HG03039 (cell line): ENCODE results near the gene SHC2.
"Not testable (repeated sequence)": the region's sequence is repeated elsewhere in the genome, so short reads cannot be mapped to it uniquely, and the experiment has no call there.

Source experiments
- ATAC-seq: cut with Tn5 transposase; IDR thresholded peaks from one replicate; pipeline ENCODE4 v1.9.1; 2021; ENCODE audit warnings: mild to moderate bottlenecking, moderate library complexity; ENCODE audit not compliant: unreplicated experiment

Gene SHC2

DNA sequence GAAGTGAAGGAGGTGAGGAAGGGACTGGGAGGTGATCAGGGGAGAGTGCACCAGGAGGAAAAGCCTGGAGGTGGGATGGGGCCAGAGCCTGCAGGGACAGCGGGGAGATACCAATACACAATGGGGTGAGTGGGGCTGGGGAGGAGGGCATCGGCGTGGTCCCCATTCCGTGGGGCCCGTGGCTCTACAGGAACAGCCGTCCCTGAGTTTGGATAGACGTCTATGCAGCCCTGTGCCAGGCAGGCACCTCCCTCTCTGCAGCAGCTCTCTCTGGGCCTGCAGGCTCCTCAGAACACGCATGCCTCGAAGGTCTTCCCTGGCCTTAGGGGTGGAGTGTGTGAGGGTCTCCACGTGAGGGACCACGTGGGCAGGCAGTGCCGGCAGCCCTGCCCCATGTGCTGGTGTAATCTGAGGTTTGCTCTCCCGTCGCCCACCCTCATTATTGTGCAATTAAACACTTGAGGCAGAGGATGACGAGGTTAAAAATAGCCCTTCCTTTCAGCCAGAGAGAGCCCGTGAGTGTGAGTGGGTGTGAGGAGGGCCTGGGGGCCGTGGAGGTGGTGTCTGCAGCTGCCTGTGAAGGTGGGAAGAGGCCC, 68.4 kb downstream of the SHC2 start:
- no peak for ATAC-seq

DNA sequence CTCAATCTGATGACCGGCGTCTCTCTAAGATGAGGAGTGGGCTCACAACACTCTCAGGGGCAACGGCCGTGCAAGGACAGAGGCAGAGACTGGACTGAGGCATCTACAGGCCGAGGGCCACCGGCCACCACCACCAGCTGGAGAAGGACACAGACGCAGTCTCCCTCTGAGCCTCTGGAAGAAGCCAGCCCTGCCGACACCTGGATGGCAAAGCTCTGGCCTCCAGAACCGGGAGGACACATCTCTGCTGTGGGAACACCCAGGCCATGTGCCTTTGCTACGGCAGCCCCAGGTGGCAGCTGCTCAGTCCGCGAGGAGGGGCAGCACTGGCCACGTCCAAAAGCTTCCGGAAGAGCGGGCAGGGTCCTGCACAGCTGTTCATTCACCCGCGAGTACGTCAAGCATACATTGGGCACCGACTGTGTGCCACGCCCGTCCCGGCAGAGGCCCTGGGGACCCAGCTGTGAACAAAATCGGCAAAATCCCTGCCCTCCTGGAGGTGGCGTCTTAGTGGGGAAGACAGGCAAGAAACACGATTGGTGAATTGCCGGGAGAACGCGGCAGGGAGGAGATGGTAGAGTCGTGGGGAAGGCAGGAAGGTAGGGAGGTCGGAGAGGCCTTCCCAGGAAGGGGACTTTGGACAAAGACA, 69.0 kb downstream of the SHC2 start:
- no peak for ATAC-seq

DNA sequence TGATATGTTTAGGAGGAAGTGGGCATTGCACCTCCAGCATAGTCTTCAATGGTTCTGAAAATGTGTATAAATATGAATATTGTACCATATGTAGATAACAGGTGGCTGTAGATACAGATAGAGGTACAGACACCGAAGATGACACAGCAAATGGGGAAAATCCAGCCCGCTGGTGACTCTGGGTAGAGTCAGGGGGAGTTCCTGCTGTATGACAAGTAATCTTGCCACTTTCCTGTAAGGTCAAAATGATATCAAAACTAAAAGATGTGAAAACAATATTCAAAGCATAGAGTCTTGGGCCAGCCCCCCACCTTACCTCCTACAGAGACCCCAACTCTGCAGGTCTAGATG, 69.7 kb downstream of the SHC2 start:
- ATAC-seq = no peak

DNA sequence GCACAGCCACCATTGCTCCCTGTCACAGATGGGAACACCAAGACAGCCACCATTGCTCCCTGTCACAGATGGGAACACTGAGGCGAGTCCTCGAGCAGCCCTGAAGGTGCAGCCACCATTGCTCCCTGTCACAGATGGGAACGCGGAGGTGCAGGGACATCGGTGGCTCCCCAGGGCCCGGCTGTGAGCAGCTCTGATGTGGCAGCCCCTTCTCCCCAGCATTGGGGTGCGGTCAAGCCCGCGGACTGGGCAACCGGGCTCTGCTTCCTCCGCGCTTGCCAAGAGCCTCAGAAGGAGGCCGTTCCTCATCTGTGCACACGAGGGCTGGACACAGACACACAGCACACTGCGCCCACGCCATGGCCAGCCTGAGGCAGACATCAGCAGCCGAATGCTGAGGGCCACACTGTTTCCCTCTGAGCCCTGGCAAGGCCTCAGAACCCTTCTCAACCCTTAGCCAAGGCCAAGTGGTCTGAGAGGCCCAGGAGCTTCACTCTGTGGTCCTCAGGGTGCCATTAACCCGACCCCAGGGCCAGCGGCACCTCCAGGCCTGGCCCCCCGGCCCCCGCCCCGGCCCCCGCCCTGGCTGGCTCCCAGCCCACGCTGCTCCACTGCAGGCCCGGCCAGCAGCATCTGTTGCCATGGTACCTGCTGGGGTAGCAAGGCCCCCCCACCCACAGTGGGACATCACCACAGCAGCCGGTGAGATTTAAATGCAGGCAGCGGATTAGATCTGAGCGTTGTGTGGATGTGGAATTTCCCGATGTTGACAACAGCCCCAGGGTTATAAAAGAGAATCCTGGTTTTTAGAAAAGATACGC, 70.2 kb downstream of the SHC2 start:
- no peak for ATAC-seq

DNA sequence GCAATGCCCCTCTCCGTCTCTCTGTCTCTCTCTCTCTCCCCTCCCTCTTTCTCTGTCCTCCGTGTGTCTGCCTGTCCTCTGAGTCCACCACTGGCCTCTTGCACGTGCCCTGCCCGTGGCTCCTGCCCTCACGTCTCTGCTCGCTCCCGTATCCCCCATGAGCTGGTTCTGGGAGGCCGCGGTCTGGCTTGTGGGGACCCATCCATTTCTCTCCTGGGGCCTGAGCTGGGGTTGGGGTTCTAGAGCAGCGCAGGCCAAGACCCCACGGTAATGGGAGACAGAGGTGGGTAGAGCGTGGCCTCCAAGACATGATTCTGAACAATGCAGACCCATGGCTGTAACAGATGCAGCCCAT, 70.9 kb downstream of the SHC2 start:
- ATAC-seq = no peak

DNA sequence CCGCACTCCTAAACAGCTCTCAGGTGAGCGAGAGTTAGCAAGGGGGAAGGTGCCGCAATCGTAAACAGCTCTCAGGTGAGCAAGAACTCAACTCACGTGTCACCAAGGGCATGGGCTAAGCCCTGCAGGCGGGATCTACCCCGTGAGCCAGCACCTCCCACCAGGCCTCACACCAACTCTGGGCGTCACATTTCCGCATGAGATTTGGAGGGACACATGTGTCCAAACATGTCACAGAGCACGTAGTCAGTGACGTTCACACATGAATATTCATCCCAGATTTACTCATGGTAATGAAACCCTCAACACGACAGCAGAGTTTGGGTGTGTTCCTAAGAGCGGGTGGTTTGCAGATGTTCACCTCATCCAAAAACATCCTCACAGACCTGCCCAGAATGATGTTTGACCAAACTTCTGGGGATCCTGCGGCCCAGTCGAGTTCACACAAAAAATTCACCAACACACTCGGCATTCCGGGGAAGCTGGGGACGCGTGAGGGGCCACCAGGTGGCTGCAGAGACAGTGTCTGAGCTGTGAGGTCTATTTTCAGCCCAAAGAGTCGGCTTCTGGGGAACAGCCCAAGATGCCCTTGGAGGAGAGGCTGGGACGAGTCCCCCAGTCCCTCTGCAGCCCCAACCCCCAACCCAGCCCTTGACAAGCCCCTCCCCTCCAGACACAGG, 71.4 kb downstream of the SHC2 start:
- ATAC-seq = no peak

DNA sequence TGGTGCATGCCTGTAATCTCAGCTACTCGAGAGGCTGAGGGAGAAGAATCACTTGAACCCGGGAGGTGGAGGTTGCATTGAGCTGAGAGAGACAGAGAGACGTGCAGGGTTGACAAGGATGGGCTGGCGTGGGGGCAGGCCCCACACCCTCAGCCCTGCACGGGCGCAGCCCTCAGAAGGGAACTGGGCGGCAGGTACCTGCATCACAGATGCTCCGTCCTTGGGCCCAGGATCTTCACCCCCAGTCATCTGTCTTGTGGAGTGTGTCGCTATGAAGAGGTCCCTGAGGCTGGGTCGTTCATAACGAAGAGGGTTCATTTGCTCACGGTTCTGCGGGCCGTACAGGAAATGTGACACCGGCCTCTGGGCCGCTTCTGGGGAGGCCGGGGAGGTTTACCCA, 72.1 kb downstream of the SHC2 start:
- ATAC-seq = no peak

DNA sequence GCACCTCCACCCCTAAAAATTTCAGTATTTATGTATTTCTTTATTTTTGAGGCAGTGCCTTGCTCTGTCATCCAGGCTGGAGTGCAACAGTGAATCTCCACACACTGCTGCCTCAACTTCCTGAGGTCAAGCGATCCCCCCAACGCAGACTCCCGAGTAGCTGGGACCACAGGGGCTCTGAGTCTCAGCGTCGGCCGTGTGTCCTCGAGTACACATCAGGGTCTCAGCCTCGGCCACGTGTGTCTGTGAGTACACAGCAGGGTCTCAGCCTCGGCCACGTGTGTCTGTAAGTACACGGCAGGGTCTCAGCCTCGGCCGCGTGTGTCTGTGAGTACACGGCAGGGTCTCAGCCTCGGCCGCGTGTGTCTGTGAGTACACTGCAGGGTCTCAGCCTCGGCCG, 73.1 kb downstream of the SHC2 start:
- no peak for ATAC-seq

DNA sequence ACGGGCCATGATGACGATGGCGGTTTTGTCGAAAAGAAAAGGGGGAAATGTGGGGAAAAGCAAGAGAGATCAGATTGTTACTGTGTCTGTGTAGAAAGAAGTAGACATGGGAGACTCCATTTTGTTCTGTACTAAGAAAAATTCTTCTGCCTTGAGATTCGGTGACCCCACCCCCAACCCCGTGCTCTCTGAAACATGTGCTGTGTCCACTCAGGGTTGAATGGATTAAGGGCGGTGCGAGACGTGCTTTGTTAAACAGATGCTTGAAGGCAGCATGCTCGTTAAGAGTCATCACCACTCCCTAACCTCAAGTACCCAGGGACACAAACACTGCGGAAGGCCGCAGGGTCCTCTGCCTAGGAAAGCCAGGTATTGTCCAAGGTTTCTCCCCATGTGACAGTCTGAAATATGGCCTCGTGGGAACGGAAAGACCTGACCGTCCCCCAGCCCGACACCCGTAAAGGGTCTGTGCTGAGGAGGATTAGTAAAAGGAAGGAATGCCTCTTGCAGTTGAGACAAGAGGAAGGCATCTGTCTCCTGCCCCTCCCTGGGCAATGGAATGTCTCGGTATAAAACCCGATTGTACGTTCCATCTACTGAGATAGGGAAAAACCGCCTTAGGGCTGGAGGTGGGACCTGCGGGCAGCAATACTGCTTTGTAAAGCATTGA, 74.1 kb downstream of the SHC2 start:
- ATAC-seq = not testable (repeated sequence)

DNA sequence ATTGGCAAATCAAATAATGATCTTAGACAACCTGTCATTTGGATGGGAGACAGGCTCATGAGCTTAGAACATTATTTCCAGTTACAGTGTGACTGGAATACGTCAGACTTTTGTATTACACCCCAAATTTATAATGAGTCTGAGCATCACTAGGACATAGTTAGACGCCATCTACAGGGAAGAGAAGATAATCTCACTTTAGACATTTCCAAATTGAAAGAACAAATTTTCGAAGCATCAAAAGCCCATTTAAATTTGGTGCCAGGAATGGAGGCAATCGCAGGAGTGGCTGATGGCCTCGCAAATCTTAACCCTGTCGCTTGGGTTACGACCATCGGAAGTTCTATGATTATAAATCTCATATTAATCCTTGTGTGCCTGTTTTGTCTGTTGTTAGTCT, 74.6 kb downstream of the SHC2 start:
- not testable (repeated sequence) for ATAC-seq

DNA sequence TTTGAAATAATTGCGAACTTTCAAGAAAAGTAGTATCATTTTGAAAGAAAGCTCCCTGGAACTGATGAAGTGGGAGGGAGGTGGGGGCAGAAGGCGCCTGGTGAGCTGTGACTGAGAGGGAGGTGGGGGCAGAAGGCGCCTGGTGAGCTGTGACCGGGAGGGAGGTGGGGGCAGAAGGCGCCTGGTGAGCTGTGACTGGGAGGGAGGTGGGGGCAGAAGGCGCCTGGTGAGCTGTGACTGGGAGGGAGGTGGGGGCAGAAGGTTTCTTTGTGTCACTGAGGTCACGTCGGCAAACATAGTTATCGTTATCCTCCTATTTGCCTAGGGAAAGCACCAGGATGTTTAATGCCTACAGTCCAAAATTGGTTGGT, 76.0 kb downstream of the SHC2 start:
- no peak for ATAC-seq

DNA sequence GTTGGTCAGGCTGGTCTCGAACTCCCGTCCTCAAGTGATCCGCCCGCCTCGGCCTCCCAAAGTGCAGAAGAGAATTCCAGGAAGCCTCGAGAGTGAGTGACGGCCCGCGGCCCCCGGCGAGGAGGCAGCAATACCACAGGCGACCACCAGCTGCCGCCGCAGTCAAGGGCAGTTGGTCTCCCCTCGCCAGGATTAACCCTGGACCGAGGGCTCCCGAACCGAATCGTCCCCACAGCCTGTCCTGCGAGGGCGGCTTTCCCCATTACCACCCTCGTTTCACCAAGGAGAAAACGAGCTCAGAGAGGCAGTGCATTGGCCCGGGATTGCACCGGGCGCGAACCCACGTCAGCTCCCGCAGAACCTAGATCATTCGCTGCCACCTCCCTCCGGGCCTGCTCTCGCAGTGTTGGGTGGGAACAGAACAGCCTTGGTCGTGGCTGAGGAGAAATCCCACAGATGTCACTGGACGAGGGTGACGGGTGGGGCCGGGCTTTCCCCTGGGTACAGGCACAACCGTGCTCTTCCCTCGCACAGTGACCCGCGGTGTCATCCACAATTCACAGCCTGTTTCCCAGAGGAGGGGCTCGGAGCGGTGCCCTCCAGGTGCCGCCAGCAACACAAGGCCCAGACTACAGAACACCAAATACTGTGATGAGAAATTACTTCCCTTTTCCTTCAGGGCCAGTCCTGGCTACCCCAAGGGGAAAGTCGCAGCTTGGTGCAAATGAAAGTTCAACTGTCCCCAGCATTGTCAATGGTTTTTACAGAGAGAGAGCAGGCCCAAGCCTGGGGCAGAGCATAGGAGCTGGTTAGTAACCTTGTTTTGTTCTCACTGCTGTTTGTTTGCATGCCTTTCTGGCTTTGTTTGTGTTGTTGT, 76.7 kb downstream of the SHC2 start:
- no peak for ATAC-seq

DNA sequence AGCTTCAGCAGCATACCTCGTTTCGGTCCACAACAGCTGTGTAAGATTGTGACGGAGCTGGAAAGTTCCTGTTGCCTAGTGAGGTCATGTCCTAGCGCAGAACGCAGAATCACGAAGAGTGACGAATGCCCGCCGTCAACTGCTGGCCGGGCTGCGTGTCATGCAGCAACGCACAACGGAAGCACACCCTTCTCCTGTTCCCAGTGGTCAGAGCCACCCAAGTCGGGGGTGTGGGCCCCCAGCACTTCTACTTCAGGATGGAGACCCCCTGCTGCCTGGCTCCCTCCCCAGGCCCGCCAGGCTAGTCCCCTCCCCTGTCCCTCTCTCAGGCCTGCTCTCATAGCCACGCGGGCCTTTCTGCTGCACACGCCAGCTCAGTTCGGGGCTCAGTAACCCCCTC, 77.8 kb downstream of the SHC2 start:
- no peak for ATAC-seq

DNA sequence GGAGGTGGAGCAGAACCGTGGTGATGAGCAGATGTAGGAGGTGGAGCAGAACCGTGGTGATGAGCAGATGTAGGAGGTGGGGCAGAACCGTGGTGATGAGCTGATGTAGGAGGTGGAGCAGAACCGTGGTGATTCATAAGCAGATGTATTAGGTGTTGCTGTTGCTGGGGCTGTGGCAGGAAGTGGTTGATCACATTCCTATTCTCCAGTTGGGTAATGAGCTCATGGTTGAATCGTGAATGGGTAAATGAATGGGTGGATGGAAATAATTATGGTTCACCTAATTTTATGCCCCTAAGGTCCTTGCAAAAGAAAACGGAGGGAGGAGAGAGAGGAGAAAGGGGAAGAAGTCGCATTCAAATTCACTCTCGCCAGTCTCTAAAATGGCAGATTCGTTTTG, 78.3 kb downstream of the SHC2 start:
- ATAC-seq = not testable (repeated sequence)

DNA sequence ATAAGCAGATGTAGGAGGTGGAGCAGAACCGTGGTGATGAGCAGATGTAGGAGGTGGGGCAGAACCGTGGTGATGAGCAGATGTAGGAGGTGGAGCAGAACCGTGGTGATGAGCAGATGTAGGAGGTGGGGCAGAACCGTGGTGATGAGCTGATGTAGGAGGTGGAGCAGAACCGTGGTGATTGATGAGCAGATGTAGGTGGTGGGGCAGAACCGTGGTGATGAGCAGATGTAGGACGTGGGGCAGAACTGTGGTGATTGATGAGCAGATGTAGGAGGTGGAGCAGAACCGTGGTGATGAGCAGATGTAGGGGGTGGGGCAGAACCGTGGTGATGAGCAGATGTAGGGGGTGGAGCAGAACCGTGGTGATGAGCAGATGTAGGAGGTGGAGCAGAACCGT, 78.9 kb downstream of the SHC2 start:
- ATAC-seq = not testable (repeated sequence)

DNA sequence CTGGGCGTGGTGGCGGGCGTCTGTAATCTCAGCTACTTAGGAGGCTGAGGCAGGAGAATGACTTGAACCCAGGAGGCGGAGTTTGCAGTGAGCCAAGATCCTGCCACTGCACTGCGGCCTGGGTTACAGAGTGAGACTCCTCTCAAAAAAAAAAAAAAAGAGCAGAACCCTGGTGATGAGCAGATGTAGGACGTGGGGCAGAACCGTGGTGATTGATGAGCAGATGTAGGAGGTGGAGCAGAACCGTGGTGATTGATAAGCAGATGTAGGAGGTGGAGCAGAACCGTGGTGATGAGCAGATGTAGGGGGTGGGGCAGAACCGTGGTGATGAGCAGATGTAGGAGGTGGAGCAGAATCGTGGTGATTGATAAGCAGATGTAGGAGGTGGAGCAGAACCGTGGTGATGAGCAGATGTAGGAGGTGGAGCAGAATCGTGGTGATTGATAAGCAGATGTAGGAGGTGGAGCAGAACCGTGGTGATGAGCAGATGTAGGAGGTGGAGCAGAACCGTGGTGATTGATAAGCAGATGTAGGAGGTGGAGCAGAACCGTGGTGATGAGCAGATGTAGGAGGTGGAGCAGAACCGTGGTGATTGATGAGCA, 80.1 kb downstream of the SHC2 start:
- ATAC-seq = not testable (repeated sequence)

DNA sequence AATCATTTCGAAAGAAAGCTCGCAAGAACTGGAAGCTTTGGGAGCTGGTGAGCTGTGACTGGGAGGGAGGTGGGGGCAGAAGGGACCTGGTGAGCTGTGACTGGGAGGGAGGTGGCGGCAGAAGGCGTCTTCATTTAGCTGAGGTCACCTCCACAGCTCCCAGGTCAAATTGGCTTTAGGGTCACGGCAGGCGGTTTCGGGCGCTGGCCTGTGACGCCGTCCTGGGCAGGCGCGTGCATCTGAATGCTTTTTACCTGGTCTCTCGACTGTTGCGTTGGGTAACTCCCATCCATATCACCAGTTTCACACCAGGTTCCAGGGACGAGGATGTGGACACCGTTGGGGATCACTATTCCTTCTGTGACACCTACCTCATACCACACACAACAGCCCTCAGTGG, 81.0 kb downstream of the SHC2 start:
- ATAC-seq = no peak

DNA sequence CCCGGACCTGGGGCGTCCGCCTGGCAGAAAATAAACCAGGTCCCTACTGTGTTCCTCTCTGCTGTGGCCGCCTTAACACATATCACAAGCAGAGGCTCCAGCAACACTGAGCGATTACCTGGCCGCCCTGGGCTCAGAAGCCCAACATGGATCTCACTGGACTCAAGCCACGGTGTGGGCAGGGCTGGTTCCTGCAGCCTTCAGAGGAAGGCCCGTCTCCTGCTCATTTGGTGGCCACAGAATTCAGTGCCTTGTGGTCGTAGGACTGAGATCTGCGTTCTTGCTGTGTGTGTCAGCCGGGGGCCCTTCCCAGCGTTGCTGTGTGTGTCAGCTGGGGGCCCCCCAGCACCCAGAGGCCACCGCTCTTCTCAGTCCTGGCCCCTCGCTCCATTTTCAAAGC, 82.1 kb downstream of the SHC2 start:
- no peak for ATAC-seq

DNA sequence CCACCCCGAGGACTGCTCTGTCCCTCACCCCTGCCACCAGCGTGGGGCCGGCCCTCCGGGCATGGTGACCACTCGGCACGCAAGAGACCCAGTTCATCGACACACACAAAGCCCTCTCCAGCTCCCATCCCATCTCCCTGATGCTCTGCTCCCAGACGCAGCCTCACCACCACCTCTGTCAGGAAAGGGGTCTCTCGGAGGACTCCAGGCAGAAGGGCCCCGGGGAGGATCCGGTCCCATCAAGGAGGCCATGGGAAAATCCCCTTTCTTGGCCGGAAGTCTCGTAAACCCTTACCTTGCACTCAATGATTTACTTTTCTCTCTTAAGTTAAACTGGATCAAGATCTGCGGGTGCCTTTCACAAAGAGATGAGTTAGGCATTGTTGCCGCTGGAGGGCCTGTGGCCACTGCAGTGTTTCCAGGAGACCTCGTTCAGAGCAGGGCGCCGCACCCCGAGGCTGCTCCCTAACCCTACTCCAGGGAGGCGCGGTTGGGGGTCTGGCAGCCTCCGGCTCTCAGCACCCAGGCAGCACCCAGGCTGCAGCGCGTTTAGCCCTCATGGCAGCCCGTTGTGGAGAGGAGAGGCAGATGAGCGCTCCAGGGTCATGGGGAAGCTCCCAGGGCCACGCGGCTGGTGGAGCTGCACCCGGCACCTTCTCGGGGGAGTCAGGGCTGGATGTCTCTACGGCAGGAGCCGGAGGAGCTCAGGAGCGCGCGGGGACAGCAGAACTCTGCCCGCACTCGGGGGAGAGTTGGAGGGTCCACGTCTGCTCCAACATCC, 82.8 kb downstream of the SHC2 start:
- no peak for ATAC-seq
